Uterus (tissue), 2 donors: ENCODE measurements around the gene MBD5.

ENCODE experiments used
- POLR2A ChIP-seq, 2 donors: fragments of 450-650 bp; IDR thresholded peaks; one replicate each; pipeline ENCODE4 v1.6.1; 2016; ENCODE audit warnings: antibody characterized with exemption in 2 of 2, mild to moderate bottlenecking in 1 of 2, moderate library complexity in 1 of 2
- TF ChIP-seq, protein P1 (sequence below), 4 experiments: fragments of 200-600 bp in 2 of 4; fragments of 450-650 bp in 2 of 4; sonication (generic) in 2 of 4; IDR thresholded peaks; one replicate each; pipeline ENCODE4 v1.5.1; 2016 to 2019; ENCODE audit warnings: antibody characterized with exemption in 4 of 4, mild to moderate bottlenecking in 2 of 4, moderate library complexity in 1 of 4

DNA sequence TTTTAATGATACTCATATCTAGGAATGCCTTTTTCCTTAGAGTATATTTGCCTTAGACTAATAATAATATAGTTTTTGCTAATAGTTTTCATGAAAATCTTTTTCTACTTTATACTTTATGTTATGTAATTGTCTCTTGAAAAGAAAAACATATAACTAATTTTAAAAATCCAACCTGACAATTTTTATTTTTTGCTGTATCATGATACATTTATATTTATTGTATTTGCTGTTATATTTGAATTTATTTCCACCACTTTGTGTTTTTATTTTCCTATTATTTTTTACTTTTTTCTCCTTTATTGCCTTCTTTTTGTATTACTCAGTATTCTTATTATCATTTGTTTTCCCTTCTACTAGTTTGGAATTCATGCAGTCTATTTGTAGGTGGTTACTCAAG is 85.4 kb downstream of the MBD5 start:
- TF ChIP-seq, protein P1, sequence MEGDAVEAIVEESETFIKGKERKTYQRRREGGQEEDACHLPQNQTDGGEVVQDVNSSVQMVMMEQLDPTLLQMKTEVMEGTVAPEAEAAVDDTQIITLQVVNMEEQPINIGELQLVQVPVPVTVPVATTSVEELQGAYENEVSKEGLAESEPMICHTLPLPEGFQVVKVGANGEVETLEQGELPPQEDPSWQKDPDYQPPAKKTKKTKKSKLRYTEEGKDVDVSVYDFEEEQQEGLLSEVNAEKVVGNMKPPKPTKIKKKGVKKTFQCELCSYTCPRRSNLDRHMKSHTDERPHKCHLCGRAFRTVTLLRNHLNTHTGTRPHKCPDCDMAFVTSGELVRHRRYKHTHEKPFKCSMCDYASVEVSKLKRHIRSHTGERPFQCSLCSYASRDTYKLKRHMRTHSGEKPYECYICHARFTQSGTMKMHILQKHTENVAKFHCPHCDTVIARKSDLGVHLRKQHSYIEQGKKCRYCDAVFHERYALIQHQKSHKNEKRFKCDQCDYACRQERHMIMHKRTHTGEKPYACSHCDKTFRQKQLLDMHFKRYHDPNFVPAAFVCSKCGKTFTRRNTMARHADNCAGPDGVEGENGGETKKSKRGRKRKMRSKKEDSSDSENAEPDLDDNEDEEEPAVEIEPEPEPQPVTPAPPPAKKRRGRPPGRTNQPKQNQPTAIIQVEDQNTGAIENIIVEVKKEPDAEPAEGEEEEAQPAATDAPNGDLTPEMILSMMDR (IDR thresholded peaks at IDR 0.05) = no peak
- no peak for TF ChIP-seq POLR2A (IDR thresholded peaks at IDR 0.05)
